Ecto neural progenitor cell (in vitro differentiated cells): Measurements from ENCODE around the gene SMIM9.

Source experiments
- DNase-seq: peaks from one replicate; pipeline ENCODE4 v3.0.0-alpha.2; 2018; ENCODE audit warnings: low spot score

Gene SMIM9

GRCh38 chrX:154780968-154781367, 53.5 kb downstream of the SMIM9 start:
- DNase-seq: no peak

DNA sequence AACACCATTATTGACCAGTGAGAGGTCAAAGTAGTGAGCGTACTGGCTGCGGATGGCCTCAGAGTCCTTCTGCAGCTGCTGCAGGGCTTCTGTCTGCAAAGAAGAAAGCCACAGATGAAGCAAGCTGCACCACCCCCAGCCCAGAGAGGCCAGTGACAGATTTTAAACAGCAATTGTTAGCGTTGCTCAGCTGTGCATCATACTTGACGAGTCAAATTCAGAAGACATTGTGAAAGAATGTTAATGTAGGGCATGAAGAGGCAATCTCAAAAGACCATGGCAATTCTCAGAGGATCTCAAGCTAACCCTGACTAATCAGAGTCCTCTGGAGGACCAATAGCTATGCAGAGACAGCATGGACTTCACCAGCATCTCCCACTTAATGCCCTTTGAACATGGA, 55.2 kb downstream of the SMIM9 start:
- DNase-seq: no peak

- no peak for DNase-seq
Measured at GRCh38 chrX:154776753-154777152, 57.7 kb downstream of the SMIM9 start.

- no peak for DNase-seq
Measured at GRCh38 chrX:154775419-154776349, 58.8 kb downstream of the SMIM9 start.

DNA sequence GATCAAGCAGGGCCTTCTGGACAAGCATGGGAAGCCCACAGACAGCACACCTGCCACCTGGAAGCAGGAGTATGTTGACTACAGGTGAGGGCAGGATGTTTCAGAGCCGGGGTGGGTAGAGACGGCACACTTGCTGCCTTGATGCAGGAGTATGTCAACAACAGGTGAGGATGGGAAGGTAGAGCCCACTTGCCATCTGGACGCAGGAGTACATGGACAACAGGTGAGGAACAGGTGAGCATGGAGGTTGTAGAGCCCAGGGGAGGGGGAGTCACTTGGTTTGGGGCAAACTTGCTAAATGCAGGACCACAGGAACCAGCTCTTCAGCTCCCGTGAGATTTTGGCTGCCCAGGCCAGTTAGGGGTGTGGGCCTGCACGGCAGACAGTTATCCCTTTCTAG, 59.8 kb downstream of the SMIM9 start:
- no peak for DNase-seq
